Coronary artery (tissue), 2 donors: ENCODE measurements around the gene SMPD4.
"Not testable (repeated sequence)": the region's sequence is repeated elsewhere in the genome, so short reads cannot be mapped to it uniquely, and the experiment has no call there.

Source experiments
- DNase-seq: peaks from one replicate; pipeline ENCODE4 v3.0.0-alpha.2; 2017; ENCODE audit warnings: low spot score
- H3K27ac ChIP-seq, 2 donors: fragments of 200-600 bp; sonication (generic); one replicate each; pipeline ENCODE4 v1.5.1; 2016 to 2019
- H3K4me3 ChIP-seq: fragments of 200-600 bp; sonication (generic); 2 replicates; pipeline ENCODE4 v1.5.1; 2016; ENCODE audit warnings: mild to moderate bottlenecking, moderate library complexity
- CTCF ChIP-seq: fragments of 200-600 bp; sonication (generic); IDR thresholded peaks from one replicate; pipeline ENCODE4 v1.5.1; 2019; ENCODE audit warnings: antibody characterized with exemption

Gene SMPD4

GRCh38 chr2:130192451-130192850, 11.0 kb upstream of the SMPD4 start:
- H3K27ac ChIP-seq, H3K4me3 ChIP-seq, DNase-seq: not testable (repeated sequence)

- not testable (repeated sequence) for H3K27ac ChIP-seq, H3K4me3 ChIP-seq, DNase-seq
Observed at GRCh38 chr2:130191319-130191718, 9.9 kb upstream of the SMPD4 start.

DNA sequence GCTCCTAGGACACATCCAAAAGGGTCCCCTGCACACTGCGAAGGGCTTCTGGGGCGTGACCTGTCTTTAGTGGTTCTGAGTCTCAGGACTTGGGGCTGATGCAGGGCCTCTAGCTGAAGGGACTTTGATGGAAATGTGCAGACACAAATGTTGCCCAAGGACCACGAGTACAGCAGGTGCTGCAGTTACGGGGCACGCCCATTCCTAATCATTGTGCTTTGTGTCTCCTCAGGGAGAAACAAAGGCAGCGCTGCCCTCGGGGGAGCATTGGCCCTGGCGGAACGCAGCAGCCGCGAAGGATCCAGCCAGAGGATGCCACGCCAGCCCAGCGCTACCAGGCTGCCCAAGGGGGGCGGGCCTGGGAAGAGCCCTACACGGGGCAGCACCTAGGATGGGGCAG, 8.8 kb upstream of the SMPD4 start:
- Histone ChIP-seq H3K4me3 (no peak overlapping the region), H3K27ac (no peak overlapping the region)
- DNase-seq: no peak
- TF ChIP-seq CTCF: no peak

DNA sequence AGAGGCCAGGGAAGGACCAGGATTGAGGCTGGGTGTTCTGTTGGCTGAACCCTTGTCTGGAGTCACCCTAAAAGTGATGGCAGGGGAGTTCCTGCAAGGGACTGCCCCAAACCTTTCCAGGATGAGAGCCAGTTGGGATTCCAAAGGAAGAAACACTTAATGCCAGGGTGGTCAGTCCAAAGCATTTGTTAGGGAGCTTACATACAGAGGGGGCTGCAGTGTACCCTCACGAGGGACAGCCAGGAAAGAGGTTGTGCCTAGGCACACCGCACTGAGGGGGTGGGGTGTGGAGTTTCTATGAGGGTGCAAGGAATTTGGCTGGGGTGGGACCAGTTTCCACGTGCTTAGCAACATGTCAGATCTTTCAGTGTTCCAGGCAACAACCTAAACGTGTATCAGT, 7.6 kb upstream of the SMPD4 start:
- not testable (repeated sequence) for H3K27ac ChIP-seq, DNase-seq, H3K4me3 ChIP-seq

GRCh38 chr2:130187859-130188792, 6.7 kb upstream of the SMPD4 start:
- not testable (repeated sequence) for H3K27ac ChIP-seq, DNase-seq, H3K4me3 ChIP-seq

GRCh38 chr2:130187268-130187667, 5.9 kb upstream of the SMPD4 start:
- Histone ChIP-seq H3K4me3 (no peak overlapping the region), H3K27ac (no peak overlapping the region)
- no peak for TF ChIP-seq CTCF
- no peak for DNase-seq

- DNase-seq: no peak
- TF ChIP-seq CTCF: no peak
- Histone ChIP-seq H3K4me3 (no peak overlapping the region), H3K27ac (no peak overlapping the region)
Observed at GRCh38 chr2:130186391-130186790, 5.0 kb upstream of the SMPD4 start.

DNA sequence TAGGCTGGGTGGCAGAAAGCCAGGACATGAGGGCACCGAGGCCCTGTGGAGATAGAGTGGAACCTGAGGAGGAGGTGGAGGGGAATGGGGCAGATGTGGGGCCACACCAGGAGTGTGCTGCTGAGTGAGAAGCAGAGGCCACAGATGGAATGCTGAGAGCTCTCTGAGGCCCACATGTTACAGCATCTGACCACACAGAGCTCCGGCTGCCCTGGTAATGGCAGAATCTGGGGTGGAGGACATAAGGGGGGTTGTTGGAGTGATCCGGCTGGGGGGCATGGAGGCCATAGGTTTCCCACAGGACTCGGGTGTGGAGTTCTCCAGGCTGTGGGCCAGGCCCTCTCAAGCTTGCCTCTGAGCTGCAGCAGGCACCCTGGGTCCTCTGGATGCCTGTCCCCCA, 4.5 kb upstream of the SMPD4 start:
- Histone ChIP-seq H3K4me3 (no peak overlapping the region), H3K27ac (no peak overlapping the region)
- DNase-seq: no peak
- TF ChIP-seq CTCF: no peak

GRCh38 chr2:130185436-130185835, 4.0 kb upstream of the SMPD4 start:
- no peak overlapping the region for H3K27ac ChIP-seq
- no peak overlapping the region for H3K4me3 ChIP-seq
- TF ChIP-seq CTCF: no peak
- no peak for DNase-seq
